GM23248 (cell line): ENCODE data around the gene CELA2B.

Experiments
- EZH2 ChIP-seq: fragments of 200-600 bp; sonication (generic); IDR thresholded peaks from 2 replicates; pipeline ENCODE4 v1.6.1; 2018; ENCODE audit warnings: antibody characterized with exemption, mild to moderate bottlenecking; ENCODE audit not compliant: insufficient read depth, poor library complexity, severe bottlenecking
- EZH2phosphoT487 ChIP-seq: fragments of 200-600 bp; sonication (generic); IDR thresholded peaks from 2 replicates; pipeline ENCODE4 v1.6.1; 2018; ENCODE audit warnings: antibody characterized with exemption, moderate library complexity, mild to moderate bottlenecking, low read depth; ENCODE audit not compliant: insufficient read depth

DNA sequence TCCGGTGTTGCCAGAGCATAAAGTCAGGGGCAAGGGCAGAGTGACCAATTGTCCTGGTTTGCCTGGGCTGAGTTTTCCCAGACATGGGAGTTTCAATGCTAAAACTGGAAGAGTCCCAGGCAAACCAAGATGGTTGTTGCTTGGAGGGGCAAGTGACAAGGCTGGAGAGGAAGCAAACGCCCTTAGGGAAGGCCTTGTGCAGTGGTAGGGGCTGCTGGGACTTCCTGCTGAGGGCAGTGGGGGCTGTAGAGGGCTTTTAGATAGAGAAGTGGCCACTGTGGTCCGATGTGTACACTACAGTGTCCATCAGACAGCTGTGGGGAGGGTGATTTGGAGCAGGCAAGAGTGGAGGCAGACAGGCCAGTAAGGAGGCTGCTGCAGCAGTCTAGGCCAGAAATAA, 26.3 kb upstream of the CELA2B start:
- TF ChIP-seq EZH2 = no peak
- no peak for TF ChIP-seq EZH2phosphoT487
